Measurements from ENCODE around the gene NLGN1.
"Not testable (repeated sequence)": the region's sequence is repeated elsewhere in the genome, so short reads cannot be mapped to it uniquely, and the experiment has no call there.

Gene NLGN1

GRCh38 chr3:174197416-174197815 is 799.9 kb downstream of the NLGN1 start:
- no peak for DNase-seq

- no peak for DNase-seq
Measured at GRCh38 chr3:174198199-174198598, 800.7 kb downstream of the NLGN1 start.

GRCh38 chr3:174199696-174200095 is 802.2 kb downstream of the NLGN1 start:
- DNase-seq: no peak

GRCh38 chr3:174202116-174202515 is 804.6 kb downstream of the NLGN1 start:
- no peak for DNase-seq

GRCh38 chr3:174202561-174202960 is 805.0 kb downstream of the NLGN1 start:
- DNase-seq: no peak

- DNase-seq: no peak
Measured at GRCh38 chr3:174204765-174205164, 807.2 kb downstream of the NLGN1 start.

- DNase-seq: no peak
Measured at GRCh38 chr3:174206607-174207192, 809.2 kb downstream of the NLGN1 start.

GRCh38 chr3:174208161-174208560 is 810.6 kb downstream of the NLGN1 start:
- DNase-seq: no peak

GRCh38 chr3:174211896-174212295 is 814.4 kb downstream of the NLGN1 start:
- not testable (repeated sequence) for DNase-seq

GRCh38 chr3:174215456-174215855 is 817.9 kb downstream of the NLGN1 start:
- DNase-seq: no peak

GRCh38 chr3:174216019-174216418 is 818.5 kb downstream of the NLGN1 start:
- no peak for DNase-seq

GRCh38 chr3:174216946-174217718 is 819.6 kb downstream of the NLGN1 start:
- no peak for DNase-seq

- DNase-seq: no peak
Measured at GRCh38 chr3:174218016-174218415, 820.5 kb downstream of the NLGN1 start.

GRCh38 chr3:174219738-174220137 is 822.2 kb downstream of the NLGN1 start:
- DNase-seq: no peak

- no peak for DNase-seq
Measured at GRCh38 chr3:174220775-174221554, 823.4 kb downstream of the NLGN1 start.

- no peak for DNase-seq
Measured at GRCh38 chr3:174223042-174223441, 825.5 kb downstream of the NLGN1 start.

GRCh38 chr3:174223626-174224025 is 826.1 kb downstream of the NLGN1 start:
- DNase-seq: no peak

- DNase-seq: no peak
Measured at GRCh38 chr3:174229916-174230315, 832.4 kb downstream of the NLGN1 start.

- DNase-seq: not testable (repeated sequence)
Measured at GRCh38 chr3:174232028-174232657, 834.6 kb downstream of the NLGN1 start.

GRCh38 chr3:174232658-174233429 is 835.3 kb downstream of the NLGN1 start:
- DNase-seq: no peak

GRCh38 chr3:174233511-174233910 is 836.0 kb downstream of the NLGN1 start:
- DNase-seq: no peak

GRCh38 chr3:174242311-174243041 is 844.9 kb downstream of the NLGN1 start:
- no peak for DNase-seq
